Gastroesophageal sphincter (tissue), 3 donors: Measurements from ENCODE around the gene OR11A1.

ENCODE experiments used
- POLR2A ChIP-seq, 2 donors: fragments of 450-650 bp; IDR thresholded peaks; one replicate each; pipeline ENCODE4 v1.6.1; 2017; ENCODE audit warnings: antibody characterized with exemption in 2 of 2, mild to moderate bottlenecking in 2 of 2, moderate library complexity in 1 of 2
- POLR2AphosphoS5 ChIP-seq: sonication (generic); formaldehyde crosslinking; IDR thresholded peaks from one replicate; pipeline ENCODE4 v1.6.1; 2017; ENCODE audit warnings: antibody characterized with exemption
- TF ChIP-seq, protein P1 (sequence below), 4 experiments: fragments of 200-600 bp in 2 of 4; fragments of 450-650 bp in 2 of 4; sonication (generic) in 1 of 4; IDR thresholded peaks; one replicate each; pipeline ENCODE4 v1.5.1; 2017 to 2019; ENCODE audit warnings: antibody characterized with exemption in 4 of 4, mild to moderate bottlenecking in 2 of 4, moderate library complexity in 2 of 4

DNA sequence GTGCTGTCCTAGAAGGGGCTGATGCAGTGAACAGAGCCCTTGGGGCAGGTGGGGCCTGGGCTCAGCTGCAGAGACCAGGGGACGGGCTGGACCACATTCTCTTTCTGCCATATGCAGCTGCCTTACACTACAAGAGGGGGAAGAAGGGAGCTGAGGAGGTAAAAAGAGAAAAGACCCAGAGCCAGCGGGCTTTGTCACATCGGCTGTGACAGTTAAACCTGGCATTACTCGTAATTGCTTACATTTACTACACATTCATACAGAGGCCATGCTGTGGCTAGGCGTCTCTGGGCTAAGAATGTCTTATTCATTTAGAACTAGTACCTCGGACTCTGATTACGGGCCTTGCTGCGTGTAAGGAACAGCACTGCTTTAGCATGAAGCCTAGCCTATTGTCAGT lies 43.7 kb upstream of the OR11A1 start:
- TF ChIP-seq, protein P1, sequence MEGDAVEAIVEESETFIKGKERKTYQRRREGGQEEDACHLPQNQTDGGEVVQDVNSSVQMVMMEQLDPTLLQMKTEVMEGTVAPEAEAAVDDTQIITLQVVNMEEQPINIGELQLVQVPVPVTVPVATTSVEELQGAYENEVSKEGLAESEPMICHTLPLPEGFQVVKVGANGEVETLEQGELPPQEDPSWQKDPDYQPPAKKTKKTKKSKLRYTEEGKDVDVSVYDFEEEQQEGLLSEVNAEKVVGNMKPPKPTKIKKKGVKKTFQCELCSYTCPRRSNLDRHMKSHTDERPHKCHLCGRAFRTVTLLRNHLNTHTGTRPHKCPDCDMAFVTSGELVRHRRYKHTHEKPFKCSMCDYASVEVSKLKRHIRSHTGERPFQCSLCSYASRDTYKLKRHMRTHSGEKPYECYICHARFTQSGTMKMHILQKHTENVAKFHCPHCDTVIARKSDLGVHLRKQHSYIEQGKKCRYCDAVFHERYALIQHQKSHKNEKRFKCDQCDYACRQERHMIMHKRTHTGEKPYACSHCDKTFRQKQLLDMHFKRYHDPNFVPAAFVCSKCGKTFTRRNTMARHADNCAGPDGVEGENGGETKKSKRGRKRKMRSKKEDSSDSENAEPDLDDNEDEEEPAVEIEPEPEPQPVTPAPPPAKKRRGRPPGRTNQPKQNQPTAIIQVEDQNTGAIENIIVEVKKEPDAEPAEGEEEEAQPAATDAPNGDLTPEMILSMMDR (IDR thresholded peaks at IDR 0.05): no peak
- TF ChIP-seq POLR2A (IDR thresholded peaks at IDR 0.05) (no peak), POLR2AphosphoS5 (no peak)
